ENCODE data around the gene SLC28A3.

Gene SLC28A3

GRCh38 chr9:84239343-84239742, 101.2 kb downstream of the SLC28A3 start:
- FAIRE-seq = no peak

- FAIRE-seq = no peak
Measured at GRCh38 chr9:84238652-84239051, 101.9 kb downstream of the SLC28A3 start.

GRCh38 chr9:84235511-84235910, 105.0 kb downstream of the SLC28A3 start:
- no peak for FAIRE-seq

- FAIRE-seq = no peak
Measured at GRCh38 chr9:84230355-84231145, 110.0 kb downstream of the SLC28A3 start.

- no peak for FAIRE-seq
Measured at GRCh38 chr9:84229191-84229590, 111.4 kb downstream of the SLC28A3 start.

- FAIRE-seq = no peak
Measured at GRCh38 chr9:84228130-84228720, 112.3 kb downstream of the SLC28A3 start.

GRCh38 chr9:84226126-84226525, 114.4 kb downstream of the SLC28A3 start:
- FAIRE-seq = no peak

All from TTC549 (cell line).